ENCODE data around the gene TMEM169. TPM values are rescaled to one million over a fixed set of nuclear protein-coding genes. Genes with fewer than 3 reads are reported as not detected.

The TMEM169 gene
- total RNA-seq, 1 donor = 0.36 TPM

- Histone ChIP-seq H3K36me3 (ENCODE audit: insufficient read depth, low read length) (no peaks in the 10 kb centered on the region), H3K79me2 (ENCODE audit: insufficient read depth, low read length) (no peaks in the 10 kb centered on the region), H4K20me1 (ENCODE audit: insufficient read depth, low read length) (no peaks in the 10 kb centered on the region), H3K4me3 (ENCODE audit: insufficient read depth, low read length) (no peak overlapping the region), H3K27ac (ENCODE audit: low read depth, low read length) (no peak overlapping the region), H3K27me3 (ENCODE audit: insufficient read depth, low read length) (no peaks in the 10 kb centered on the region), H2AFZ (ENCODE audit: low read length) (no peak overlapping the region), H3K9me3 (ENCODE audit: low read depth, low read length) (no peaks in the 10 kb centered on the region), H3K4me1 (ENCODE audit: insufficient read depth, low read length) (peaks cover 14% of the 10 kb centered on the region), H3K4me2 (ENCODE audit: insufficient read depth, low read length) (no peak overlapping the region)
- DNase-seq (ENCODE audit: insufficient read length, low spot score, missing footprints) = no peak
- peak; percentile 25 for TF ChIP-seq CTCF (IDR thresholded peaks at IDR 0.05; ENCODE audit: extremely low read depth, low read depth, low read length)
Measured at GRCh38 chr2:216059233-216059834, 22.4 kb upstream of the TMEM169 start.

GRCh38 chr2:216064014-216064630 is 17.6 kb upstream of the TMEM169 start:
- no peak for TF ChIP-seq CTCF (IDR thresholded peaks at IDR 0.05; ENCODE audit: extremely low read depth, low read depth, low read length)
- Histone ChIP-seq H3K9me3 (ENCODE audit: low read depth, low read length) (no peaks in the 10 kb centered on the region), H3K27ac (ENCODE audit: low read depth, low read length) (no peak overlapping the region), H3K36me3 (ENCODE audit: insufficient read depth, low read length) (no peaks in the 10 kb centered on the region), H3K4me3 (ENCODE audit: insufficient read depth, low read length) (no peak overlapping the region), H3K4me2 (ENCODE audit: insufficient read depth, low read length) (no peak overlapping the region), H3K79me2 (ENCODE audit: insufficient read depth, low read length) (no peaks in the 10 kb centered on the region), H3K27me3 (ENCODE audit: insufficient read depth, low read length) (no peaks in the 10 kb centered on the region), H4K20me1 (ENCODE audit: insufficient read depth, low read length) (no peaks in the 10 kb centered on the region), H2AFZ (ENCODE audit: low read length) (peak overlapping the region; percentile 4), H3K4me1 (ENCODE audit: insufficient read depth, low read length) (peaks cover 9% of the 10 kb centered on the region)
- DNase-seq (ENCODE audit: insufficient read length, low spot score, missing footprints) = no peak

- H3K4me3 ChIP-seq (ENCODE audit: insufficient read depth, low read length) = no peak overlapping the region
- no peaks in the 10 kb centered on the region for H4K20me1 ChIP-seq (ENCODE audit: insufficient read depth, low read length)
- H3K27ac ChIP-seq (ENCODE audit: low read depth, low read length) = no peak overlapping the region
- no peak overlapping the region for H2AFZ ChIP-seq (ENCODE audit: low read length)
- no peaks in the 10 kb centered on the region for H3K79me2 ChIP-seq (ENCODE audit: insufficient read depth, low read length)
- TF ChIP-seq CTCF (IDR thresholded peaks at IDR 0.05; ENCODE audit: extremely low read depth, low read depth, low read length) = no peak
- no peak overlapping the region for H3K4me2 ChIP-seq (ENCODE audit: insufficient read depth, low read length)
- no peaks in the 10 kb centered on the region for H3K27me3 ChIP-seq (ENCODE audit: insufficient read depth, low read length)
- peaks cover 9% of the 10 kb centered on the region for H3K4me1 ChIP-seq (ENCODE audit: insufficient read depth, low read length)
- no peaks in the 10 kb centered on the region for H3K36me3 ChIP-seq (ENCODE audit: insufficient read depth, low read length)
- no peak for DNase-seq (ENCODE audit: insufficient read length, low spot score, missing footprints)
- no peaks in the 10 kb centered on the region for H3K9me3 ChIP-seq (ENCODE audit: low read depth, low read length)
Measured at GRCh38 chr2:216064665-216065064, 17.1 kb upstream of the TMEM169 start.

- TF ChIP-seq CTCF (IDR thresholded peaks at IDR 0.05; ENCODE audit: extremely low read depth, low read depth, low read length) = no peak
- peaks cover 9% of the 10 kb centered on the region for H3K4me1 ChIP-seq (ENCODE audit: insufficient read depth, low read length)
- no peaks in the 10 kb centered on the region for H4K20me1 ChIP-seq (ENCODE audit: insufficient read depth, low read length)
- DNase-seq (ENCODE audit: insufficient read length, low spot score, missing footprints) = peak; percentile 71
- H3K27me3 ChIP-seq (ENCODE audit: insufficient read depth, low read length) = no peaks in the 10 kb centered on the region
- no peak overlapping the region for H3K27ac ChIP-seq (ENCODE audit: low read depth, low read length)
- no peaks in the 10 kb centered on the region for H3K79me2 ChIP-seq (ENCODE audit: insufficient read depth, low read length)
- no peak overlapping the region for H2AFZ ChIP-seq (ENCODE audit: low read length)
- no peak overlapping the region for H3K4me3 ChIP-seq (ENCODE audit: insufficient read depth, low read length)
- H3K36me3 ChIP-seq (ENCODE audit: insufficient read depth, low read length) = no peaks in the 10 kb centered on the region
- no peak overlapping the region for H3K4me2 ChIP-seq (ENCODE audit: insufficient read depth, low read length)
- H3K9me3 ChIP-seq (ENCODE audit: low read depth, low read length) = no peaks in the 10 kb centered on the region
Measured at GRCh38 chr2:216066230-216066629, 15.5 kb upstream of the TMEM169 start.
